ENCODE data around the gene FNIP2.

DNA sequence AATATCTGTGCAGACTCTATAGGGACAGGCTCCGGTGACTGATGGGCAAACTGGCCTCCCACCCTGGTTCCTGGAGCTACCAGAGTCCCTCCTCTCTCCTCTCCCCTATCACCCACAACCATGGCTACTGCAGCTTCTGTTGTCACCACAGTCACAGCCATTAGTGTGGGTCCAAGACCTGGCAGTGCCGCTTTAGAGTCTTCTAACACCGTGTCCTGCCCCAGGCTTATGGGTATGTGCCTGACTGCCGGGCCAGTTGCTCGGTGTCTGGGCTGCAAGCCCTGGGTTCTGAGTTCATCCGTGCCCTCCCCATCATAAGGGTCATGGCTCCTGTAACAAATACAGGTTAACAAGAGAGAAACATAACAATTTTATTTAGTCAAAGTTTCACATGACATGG, 85.4 kb downstream of the FNIP2 start:
- TF ChIP-seq ZNF560 (tag by site-specific recombination; IDR thresholded peaks at IDR 0.05; ENCODE audit: borderline replicate concordance): no peak
- TF ChIP-seq, protein P1, sequence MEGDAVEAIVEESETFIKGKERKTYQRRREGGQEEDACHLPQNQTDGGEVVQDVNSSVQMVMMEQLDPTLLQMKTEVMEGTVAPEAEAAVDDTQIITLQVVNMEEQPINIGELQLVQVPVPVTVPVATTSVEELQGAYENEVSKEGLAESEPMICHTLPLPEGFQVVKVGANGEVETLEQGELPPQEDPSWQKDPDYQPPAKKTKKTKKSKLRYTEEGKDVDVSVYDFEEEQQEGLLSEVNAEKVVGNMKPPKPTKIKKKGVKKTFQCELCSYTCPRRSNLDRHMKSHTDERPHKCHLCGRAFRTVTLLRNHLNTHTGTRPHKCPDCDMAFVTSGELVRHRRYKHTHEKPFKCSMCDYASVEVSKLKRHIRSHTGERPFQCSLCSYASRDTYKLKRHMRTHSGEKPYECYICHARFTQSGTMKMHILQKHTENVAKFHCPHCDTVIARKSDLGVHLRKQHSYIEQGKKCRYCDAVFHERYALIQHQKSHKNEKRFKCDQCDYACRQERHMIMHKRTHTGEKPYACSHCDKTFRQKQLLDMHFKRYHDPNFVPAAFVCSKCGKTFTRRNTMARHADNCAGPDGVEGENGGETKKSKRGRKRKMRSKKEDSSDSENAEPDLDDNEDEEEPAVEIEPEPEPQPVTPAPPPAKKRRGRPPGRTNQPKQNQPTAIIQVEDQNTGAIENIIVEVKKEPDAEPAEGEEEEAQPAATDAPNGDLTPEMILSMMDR (tag by site-specific recombination; IDR thresholded peaks at IDR 0.05): no peak
- no peak for TF ChIP-seq IKZF3 (tag by site-specific recombination; IDR thresholded peaks at IDR 0.05)
- TF ChIP-seq ZNF2 (tag by site-specific recombination; IDR thresholded peaks at IDR 0.05): no peak
- no peak for TF ChIP-seq ZNF776 (tag by site-specific recombination; IDR thresholded peaks at IDR 0.05; ENCODE audit: borderline replicate concordance)
- no peak for TF ChIP-seq SETDB1 (IDR thresholded peaks at IDR 0.05; ENCODE audit: insufficient read length, low read length)
- no peak for TF ChIP-seq ZNF561 (tag by site-specific recombination; IDR thresholded peaks at IDR 0.05; ENCODE audit: borderline replicate concordance)
- no peak for TF ChIP-seq ZNF423 (tag by site-specific recombination; IDR thresholded peaks at IDR 0.05)
- no peak for TF ChIP-seq KLF1 (tag by site-specific recombination; IDR thresholded peaks at IDR 0.05)
- TF ChIP-seq, protein P2, sequence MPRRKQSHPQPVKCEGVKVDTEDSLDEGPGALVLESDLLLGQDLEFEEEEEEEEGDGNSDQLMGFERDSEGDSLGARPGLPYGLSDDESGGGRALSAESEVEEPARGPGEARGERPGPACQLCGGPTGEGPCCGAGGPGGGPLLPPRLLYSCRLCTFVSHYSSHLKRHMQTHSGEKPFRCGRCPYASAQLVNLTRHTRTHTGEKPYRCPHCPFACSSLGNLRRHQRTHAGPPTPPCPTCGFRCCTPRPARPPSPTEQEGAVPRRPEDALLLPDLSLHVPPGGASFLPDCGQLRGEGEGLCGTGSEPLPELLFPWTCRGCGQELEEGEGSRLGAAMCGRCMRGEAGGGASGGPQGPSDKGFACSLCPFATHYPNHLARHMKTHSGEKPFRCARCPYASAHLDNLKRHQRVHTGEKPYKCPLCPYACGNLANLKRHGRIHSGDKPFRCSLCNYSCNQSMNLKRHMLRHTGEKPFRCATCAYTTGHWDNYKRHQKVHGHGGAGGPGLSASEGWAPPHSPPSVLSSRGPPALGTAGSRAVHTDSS (tag by site-specific recombination; IDR thresholded peaks at IDR 0.05): no peak
- TF ChIP-seq ZNF354C (tag by site-specific recombination; IDR thresholded peaks at IDR 0.05; ENCODE audit: borderline replicate concordance, low read depth): no peak
